ENCODE data around the gene R3HDM2.

Gene R3HDM2

DNA sequence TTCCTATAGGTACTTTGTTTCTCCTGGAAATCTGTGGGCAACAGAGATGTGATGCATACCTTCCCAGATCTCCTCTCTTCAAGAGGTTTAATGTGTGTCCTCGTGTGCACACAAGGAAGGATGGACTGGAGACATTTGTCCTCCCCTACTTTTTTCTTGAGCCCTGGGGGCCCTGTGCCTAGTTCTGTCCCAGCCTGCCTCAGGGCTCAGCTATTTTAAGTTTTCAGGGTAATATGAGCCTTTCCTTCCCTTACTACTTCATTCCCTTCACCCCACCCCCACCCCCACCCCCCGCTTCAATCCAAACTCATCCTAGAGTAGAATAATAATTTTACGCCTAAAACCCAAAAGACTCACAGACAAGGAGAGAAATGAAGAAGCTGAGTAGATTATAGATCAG lies 180.3 kb downstream of the R3HDM2 start:
- Histone ChIP-seq H3K36me3 (ENCODE audit: control insufficient read depth in 1 of 2, insufficient read depth in 2 of 2, low read length in 2 of 2) (peaks cover 3 to 5% of the 10 kb centered on the region in 2 experiments), H3K4me2 (ENCODE audit: low read length) (no peak overlapping the region), H2BK12ac (ENCODE audit: low read length) (no peak overlapping the region), H3K4me3 (ENCODE audit: low read depth, low read length) (no peak overlapping the region), H4K12ac (ENCODE audit: low read depth, low read length) (no peak overlapping the region), H3K27ac (ENCODE audit: low read depth, low read length) (no peak overlapping the region), H4K8ac (ENCODE audit: low read depth, low read length) (no peak overlapping the region), H3K27me3 (ENCODE audit: insufficient read depth, low read length) (no peaks in the 10 kb centered on the region), H3K14ac (ENCODE audit: low read length) (no peak overlapping the region), H3K9me3 (ENCODE audit: insufficient read depth, low read depth, low read length) (no peaks in the 10 kb centered on the region), H3K23ac (ENCODE audit: low read length) (no peak overlapping the region), H3K18ac (ENCODE audit: low read length) (no peak overlapping the region), H2AK5ac (ENCODE audit: low read length) (no peak overlapping the region), H3K79me1 (ENCODE audit: low read length) (no peaks in the 10 kb centered on the region), H2BK120ac (ENCODE audit: insufficient read depth, low read length, poor library complexity) (no peak overlapping the region), H3K4ac (ENCODE audit: low read depth, low read length) (no peak overlapping the region), H4K91ac (ENCODE audit: low read depth, low read length) (no peak overlapping the region), H2AFZ (ENCODE audit: insufficient read depth, low read length, poor library complexity) (no peak overlapping the region), H3K4me1 (ENCODE audit: control insufficient read depth in 1 of 2, insufficient read depth in 2 of 2, low read length in 2 of 2) (no peaks in the 10 kb centered on the region), H2BK5ac (ENCODE audit: low read depth, low read length, poor library complexity) (no peak overlapping the region), H3K9ac (ENCODE audit: low read length) (no peak overlapping the region), H3K79me2 (ENCODE audit: control insufficient read depth, insufficient read depth, low read length, poor library complexity) (no peaks in the 10 kb centered on the region)
- DNase-seq = no peak
- WGBS (ENCODE audit: extremely low coverage, insufficient coverage, insufficient read length) = no CpG with 5 or more reads among the region's 3 CpGs

DNA sequence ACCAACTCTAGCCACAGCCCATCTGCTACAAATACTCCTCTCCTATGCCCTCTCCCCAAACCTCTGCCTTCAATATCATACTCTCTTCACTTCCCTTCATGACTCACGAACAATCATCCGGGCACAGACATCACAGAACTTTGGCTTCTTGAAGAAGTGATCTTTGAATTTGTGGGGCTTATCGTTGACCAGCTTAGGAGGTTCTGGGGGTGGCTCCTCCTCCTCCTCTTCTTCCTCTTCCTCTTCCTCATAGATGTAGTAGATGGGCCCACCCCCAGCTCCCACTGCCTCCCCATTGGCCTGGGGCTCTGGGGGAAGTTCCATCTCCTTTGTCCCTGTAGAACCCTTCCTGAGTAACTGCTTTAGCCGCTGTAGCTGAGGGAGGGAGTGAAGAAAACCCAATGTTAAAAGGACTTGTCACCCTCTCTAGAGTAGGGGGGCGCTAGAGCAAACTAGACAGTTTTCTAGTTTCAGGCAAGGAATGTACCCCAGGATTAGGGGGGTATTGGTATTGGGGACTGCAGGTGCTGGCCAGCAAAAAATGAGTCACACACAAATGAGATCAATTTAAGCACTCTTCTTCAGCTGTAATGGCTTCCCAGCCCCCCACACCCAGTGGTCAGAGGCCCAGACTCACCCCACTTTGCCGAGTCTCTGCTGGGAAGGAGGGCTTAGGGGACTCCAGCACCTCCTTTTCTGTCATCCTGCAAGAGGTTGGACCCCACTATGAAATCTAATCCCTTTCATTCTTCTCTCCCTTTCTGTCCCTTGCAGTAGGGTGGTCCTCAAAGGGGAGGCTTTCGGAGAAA lies 181.7 kb downstream of the R3HDM2 start:
- Histone ChIP-seq H3K23ac (ENCODE audit: low read length) (no peak overlapping the region), H3K36me3 (ENCODE audit: control insufficient read depth in 1 of 2, insufficient read depth in 2 of 2, low read length in 2 of 2) (no peaks in the 10 kb centered on the region), H2BK120ac (ENCODE audit: insufficient read depth, low read length, poor library complexity) (no peak overlapping the region), H3K4ac (ENCODE audit: low read depth, low read length) (no peak overlapping the region), H3K4me2 (ENCODE audit: low read length) (no peak overlapping the region), H3K4me3 (ENCODE audit: low read depth, low read length) (no peak overlapping the region), H2BK5ac (ENCODE audit: low read depth, low read length, poor library complexity) (no peak overlapping the region), H3K79me2 (ENCODE audit: control insufficient read depth, insufficient read depth, low read length, poor library complexity) (no peaks in the 10 kb centered on the region), H4K91ac (ENCODE audit: low read depth, low read length) (no peak overlapping the region), H4K8ac (ENCODE audit: low read depth, low read length) (no peak overlapping the region), H2BK12ac (ENCODE audit: low read length) (no peak overlapping the region), H2AFZ (ENCODE audit: insufficient read depth, low read length, poor library complexity) (no peak overlapping the region), H3K4me1 (ENCODE audit: control insufficient read depth in 1 of 2, insufficient read depth in 2 of 2, low read length in 2 of 2) (no peaks in the 10 kb centered on the region), H3K9ac (ENCODE audit: low read length) (no peak overlapping the region), H3K27me3 (ENCODE audit: insufficient read depth, low read length) (no peaks in the 10 kb centered on the region), H2AK5ac (ENCODE audit: low read length) (no peak overlapping the region), H4K12ac (ENCODE audit: low read depth, low read length) (no peak overlapping the region), H3K27ac (ENCODE audit: low read depth, low read length) (no peak overlapping the region), H3K18ac (ENCODE audit: low read length) (no peak overlapping the region), H3K9me3 (ENCODE audit: insufficient read depth, low read depth, low read length) (no peaks in the 10 kb centered on the region), H3K79me1 (ENCODE audit: low read length) (no peaks in the 10 kb centered on the region), H3K14ac (ENCODE audit: low read length) (no peak overlapping the region)
- no CpG with 5 or more reads among the region's 7 CpGs for WGBS (ENCODE audit: extremely low coverage, insufficient coverage, insufficient read length)
- DNase-seq = no peak

DNA sequence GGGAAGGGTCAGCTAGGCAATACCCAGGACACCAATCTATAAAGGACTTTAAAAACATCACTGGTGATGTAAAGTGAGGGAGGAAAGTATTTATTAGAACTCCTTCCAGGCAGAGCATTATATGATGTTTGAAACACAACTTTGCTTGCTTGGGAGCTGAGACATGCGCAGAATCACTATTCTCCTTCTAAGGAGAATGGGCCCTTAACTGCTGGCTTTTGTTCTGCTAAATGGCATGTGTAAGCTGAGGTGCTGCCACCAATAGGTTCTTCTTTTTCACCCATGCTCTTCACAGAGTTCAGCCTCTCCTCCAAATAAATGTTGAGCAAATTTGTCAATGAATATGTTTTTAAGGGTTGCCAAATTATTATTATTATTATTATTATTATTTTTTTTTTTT lies 183.8 kb downstream of the R3HDM2 start:
- Histone ChIP-seq H3K79me1 (ENCODE audit: low read length) (peaks cover 2% of the 10 kb centered on the region), H3K4me2 (ENCODE audit: low read length) (no peak overlapping the region), H3K36me3 (ENCODE audit: control insufficient read depth in 1 of 2, insufficient read depth in 2 of 2, low read length in 2 of 2) (no peaks in the 10 kb centered on the region), H3K79me2 (ENCODE audit: control insufficient read depth, insufficient read depth, low read length, poor library complexity) (no peaks in the 10 kb centered on the region), H2AK5ac (ENCODE audit: low read length) (no peak overlapping the region), H3K27ac (ENCODE audit: low read depth, low read length) (no peak overlapping the region), H3K14ac (ENCODE audit: low read length) (no peak overlapping the region), H3K9me3 (ENCODE audit: insufficient read depth, low read depth, low read length) (no peaks in the 10 kb centered on the region), H3K18ac (ENCODE audit: low read length) (no peak overlapping the region), H3K4ac (ENCODE audit: low read depth, low read length) (no peak overlapping the region), H2BK12ac (ENCODE audit: low read length) (no peak overlapping the region), H4K12ac (ENCODE audit: low read depth, low read length) (no peak overlapping the region), H3K4me3 (ENCODE audit: low read depth, low read length) (no peak overlapping the region), H3K23ac (ENCODE audit: low read length) (no peak overlapping the region), H2BK5ac (ENCODE audit: low read depth, low read length, poor library complexity) (no peak overlapping the region), H2AFZ (ENCODE audit: insufficient read depth, low read length, poor library complexity) (no peak overlapping the region), H3K27me3 (ENCODE audit: insufficient read depth, low read length) (peaks cover 7% of the 10 kb centered on the region), H4K8ac (ENCODE audit: low read depth, low read length) (no peak overlapping the region), H2BK120ac (ENCODE audit: insufficient read depth, low read length, poor library complexity) (no peak overlapping the region), H3K9ac (ENCODE audit: low read length) (no peak overlapping the region), H4K91ac (ENCODE audit: low read depth, low read length) (no peak overlapping the region), H3K4me1 (ENCODE audit: control insufficient read depth in 1 of 2, insufficient read depth in 2 of 2, low read length in 2 of 2) (peaks cover 2 to 6% of the 10 kb centered on the region in 2 experiments)
- no CpG with 5 or more reads among the region's 1 CpG for WGBS (ENCODE audit: extremely low coverage, insufficient coverage, insufficient read length)
- no peak for DNase-seq

DNA sequence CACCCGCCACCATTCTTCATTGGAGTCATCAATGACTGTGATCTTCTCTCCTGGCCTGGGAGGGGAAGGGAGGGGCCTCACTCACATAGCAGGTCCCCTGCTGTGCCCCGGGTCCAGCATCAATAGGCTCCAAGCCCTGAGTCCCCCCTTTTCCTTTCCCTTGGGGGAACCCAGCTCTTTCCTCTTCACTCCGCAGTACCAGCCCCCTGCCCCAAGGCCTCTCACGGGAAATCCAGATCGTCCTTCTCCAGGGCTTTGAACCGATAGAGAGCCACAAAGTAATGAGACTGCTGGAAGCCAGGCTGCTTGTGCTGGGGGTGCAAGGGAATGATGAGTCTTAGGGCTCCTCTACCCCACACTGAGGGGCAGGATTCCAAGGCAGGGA lies 186.5 kb downstream of the R3HDM2 start:
- DNase-seq = no peak

More for the DNA sequence above, 186.5 kb downstream of the R3HDM2 start:
- peaks cover 18 to 21% of the 10 kb centered on the region in 2 experiments for H3K4me1 ChIP-seq (ENCODE audit: control insufficient read depth in 1 of 2, insufficient read depth in 2 of 2, low read length in 2 of 2)
- H3K27ac ChIP-seq (ENCODE audit: low read depth, low read length) = no peak overlapping the region
- no peak overlapping the region for H2BK5ac ChIP-seq (ENCODE audit: low read depth, low read length, poor library complexity)
- no peak overlapping the region for H4K12ac ChIP-seq (ENCODE audit: low read depth, low read length)
- peaks cover 2% of the 10 kb centered on the region for H3K79me1 ChIP-seq (ENCODE audit: low read length)
- H4K8ac ChIP-seq (ENCODE audit: low read depth, low read length) = no peak overlapping the region
- no peak overlapping the region for H3K18ac ChIP-seq (ENCODE audit: low read length)
- H3K79me2 ChIP-seq (ENCODE audit: control insufficient read depth, insufficient read depth, low read length, poor library complexity) = no peaks in the 10 kb centered on the region
- peaks cover 33% of the 10 kb centered on the region for H3K27me3 ChIP-seq (ENCODE audit: insufficient read depth, low read length)
- no peak overlapping the region for H3K4ac ChIP-seq (ENCODE audit: low read depth, low read length)
- no peak overlapping the region for H3K4me2 ChIP-seq (ENCODE audit: low read length)
- no peak overlapping the region for H3K14ac ChIP-seq (ENCODE audit: low read length)
- H3K9ac ChIP-seq (ENCODE audit: low read length) = no peak overlapping the region
- no peak overlapping the region for H3K4me3 ChIP-seq (ENCODE audit: low read depth, low read length)
- no peak overlapping the region for H2AK5ac ChIP-seq (ENCODE audit: low read length)
- no peaks in the 10 kb centered on the region for H3K36me3 ChIP-seq (ENCODE audit: control insufficient read depth in 1 of 2, insufficient read depth in 2 of 2, low read length in 2 of 2)
- no peak overlapping the region for H4K91ac ChIP-seq (ENCODE audit: low read depth, low read length)
- no peak overlapping the region for H2BK12ac ChIP-seq (ENCODE audit: low read length)
- no peaks in the 10 kb centered on the region for H3K9me3 ChIP-seq (ENCODE audit: insufficient read depth, low read depth, low read length)
- no peak overlapping the region for H3K23ac ChIP-seq (ENCODE audit: low read length)
- no peak overlapping the region for H2AFZ ChIP-seq (ENCODE audit: insufficient read depth, low read length, poor library complexity)
- WGBS (ENCODE audit: extremely low coverage, insufficient coverage, insufficient read length) = no CpG with 5 or more reads among the region's 6 CpGs
- H2BK120ac ChIP-seq (ENCODE audit: insufficient read depth, low read length, poor library complexity) = no peak overlapping the region

Data from trophoblast cell (in vitro differentiated cells and primary cell).